HG02642 (cell line): Measurements from ENCODE around the gene PACSIN2.
A peak's percentile ranks its signal among the peaks of the same experiment; 100 is the strongest.
"Not testable (repeated sequence)": the region's sequence is repeated elsewhere in the genome, so short reads cannot be mapped to it uniquely, and the experiment has no call there.

Source experiments
- ATAC-seq: cut with Tn5 transposase; IDR thresholded peaks from one replicate; pipeline ENCODE4 v1.9.1; 2021; ENCODE audit warnings: mild to moderate bottlenecking; ENCODE audit not compliant: unreplicated experiment, poor library complexity

Gene PACSIN2

DNA sequence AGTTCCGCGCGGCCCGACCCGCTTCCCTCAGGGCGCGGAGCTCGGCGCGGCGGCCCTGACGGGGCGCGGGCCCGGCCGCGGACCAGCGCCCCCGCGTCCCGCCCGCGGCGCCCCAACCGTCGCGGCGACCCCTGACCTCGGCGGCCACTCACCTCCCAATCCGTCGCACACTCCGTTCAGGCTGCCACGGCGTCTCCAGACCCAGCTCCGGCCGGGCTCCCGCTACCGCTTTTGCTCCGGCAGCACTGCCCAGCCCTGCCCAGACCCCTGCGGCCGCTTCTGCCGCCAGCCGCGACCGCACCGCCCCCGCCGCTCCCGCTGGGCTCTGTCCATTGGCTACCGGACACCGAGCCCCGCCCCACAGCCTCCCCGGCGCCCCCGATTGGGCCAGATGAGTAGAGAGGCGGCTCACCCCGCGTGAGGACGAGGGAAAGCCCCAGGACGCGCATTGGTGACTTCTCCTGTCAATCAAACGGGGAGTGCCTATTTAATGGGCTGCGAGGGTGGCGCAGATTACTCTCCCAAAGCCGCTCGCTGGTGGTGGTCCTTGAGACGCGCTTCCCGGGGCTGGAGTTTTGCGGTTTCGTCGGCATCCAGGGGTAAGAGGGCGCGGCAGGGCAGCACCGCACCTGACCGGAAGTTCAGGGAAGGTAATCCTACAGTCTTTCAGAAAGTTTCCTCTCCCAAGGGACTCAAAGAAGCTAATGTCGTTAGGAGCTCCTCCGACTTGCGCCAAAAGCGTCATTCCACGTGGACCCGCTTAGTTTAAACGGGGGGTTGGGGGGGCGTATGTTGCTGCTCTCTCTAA is at the start of gene PACSIN2:
Gene PACSIN2 (minus strand): TSS at position 281 of the 808 bp plus-strand sequence. CDS start 103,069 bp downstream, outside the sequence.
- peak; percentile 96 for ATAC-seq

DNA sequence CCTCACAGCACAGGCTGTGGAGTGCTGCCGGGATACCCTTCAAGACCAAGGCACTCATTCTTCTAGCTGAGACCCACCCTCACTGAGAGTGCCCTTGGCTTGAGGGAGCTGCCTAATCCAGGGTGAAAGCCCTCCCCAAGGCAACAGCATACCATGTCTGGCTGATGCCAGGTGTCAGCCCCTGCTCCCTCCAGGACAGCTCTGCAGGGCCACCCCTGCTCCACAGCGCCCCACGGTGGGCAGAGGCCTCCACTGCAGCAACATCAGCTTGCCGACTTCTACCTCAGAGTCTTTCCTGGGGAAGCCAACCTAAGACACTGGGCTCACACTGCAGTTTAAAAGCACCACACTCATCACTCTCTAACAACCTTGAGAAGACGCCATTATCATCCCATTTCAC is 45.2 kb upstream of the PACSIN2 start:
- no peak for ATAC-seq

GRCh38 chr22:43057641-43058040 is 42.7 kb upstream of the PACSIN2 start:
- no peak for ATAC-seq

DNA sequence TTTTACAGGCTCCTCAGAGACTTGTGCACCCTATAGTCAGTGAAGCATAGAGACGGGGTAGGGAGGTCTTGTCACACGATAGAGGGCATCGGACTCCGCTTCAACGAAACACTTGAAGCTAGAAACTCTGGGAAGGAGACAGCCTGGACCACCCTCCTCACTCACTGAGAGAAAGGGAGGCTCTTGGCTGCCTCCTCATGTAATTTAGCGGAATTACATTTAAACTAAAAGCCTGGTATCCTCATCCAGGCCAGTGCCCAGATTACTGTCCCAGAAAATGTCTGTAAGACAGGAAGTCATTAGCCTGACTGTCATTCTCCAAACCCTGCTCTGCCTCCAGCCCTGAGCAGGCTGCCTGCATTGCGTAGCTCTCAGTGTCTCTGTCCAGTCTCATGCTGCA is 38.2 kb upstream of the PACSIN2 start:
- ATAC-seq: no peak

GRCh38 chr22:43050995-43051394 is 36.0 kb upstream of the PACSIN2 start:
- no peak for ATAC-seq

GRCh38 chr22:43047605-43048004 is 32.7 kb upstream of the PACSIN2 start:
- no peak for ATAC-seq

GRCh38 chr22:43044290-43044712 is 29.4 kb upstream of the PACSIN2 start:
- ATAC-seq: no peak

DNA sequence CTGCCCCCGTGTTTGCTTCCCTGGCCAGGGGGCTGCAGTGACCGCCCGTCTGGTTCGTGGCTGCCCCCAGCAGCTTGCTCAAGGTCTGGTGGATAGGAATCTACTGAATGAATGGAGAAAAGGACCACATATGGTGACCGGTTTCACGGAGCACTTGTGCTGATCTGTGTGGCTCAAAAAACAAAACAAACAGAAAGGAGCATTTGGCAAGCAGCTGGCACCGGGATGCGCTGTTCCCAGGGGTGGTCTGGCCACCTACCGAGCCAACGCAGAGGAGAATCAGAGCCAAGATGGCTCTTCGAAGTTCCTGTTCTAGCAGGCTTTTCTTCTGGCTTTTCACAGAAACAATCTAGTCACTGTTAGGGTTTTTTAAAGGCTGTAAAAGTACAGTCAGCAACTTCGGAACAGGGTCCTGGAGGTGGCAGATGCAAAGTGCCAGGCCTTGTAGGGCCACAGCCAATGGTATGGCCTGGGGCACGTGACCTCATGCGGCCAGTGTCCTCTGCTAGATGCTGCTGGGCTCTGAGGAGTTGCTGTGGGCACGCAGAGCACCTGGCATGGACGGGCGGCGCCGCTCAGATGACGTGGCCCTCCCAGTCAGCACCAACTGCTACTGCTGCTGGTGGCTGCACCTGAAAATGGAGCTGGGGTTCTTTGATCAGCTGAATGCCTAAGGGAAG is 27.3 kb upstream of the PACSIN2 start:
- ATAC-seq: no peak

- no peak for ATAC-seq
These were observed 24.9 kb upstream of the PACSIN2 start for GRCh38 chr22:43039800-43040199.

GRCh38 chr22:43038325-43038724 is 23.4 kb upstream of the PACSIN2 start:
- no peak for ATAC-seq

- no peak for ATAC-seq
These were observed 21.4 kb upstream of the PACSIN2 start for GRCh38 chr22:43036282-43036829.

- ATAC-seq: no peak
These were observed 20.3 kb upstream of the PACSIN2 start for GRCh38 chr22:43035250-43035649.

DNA sequence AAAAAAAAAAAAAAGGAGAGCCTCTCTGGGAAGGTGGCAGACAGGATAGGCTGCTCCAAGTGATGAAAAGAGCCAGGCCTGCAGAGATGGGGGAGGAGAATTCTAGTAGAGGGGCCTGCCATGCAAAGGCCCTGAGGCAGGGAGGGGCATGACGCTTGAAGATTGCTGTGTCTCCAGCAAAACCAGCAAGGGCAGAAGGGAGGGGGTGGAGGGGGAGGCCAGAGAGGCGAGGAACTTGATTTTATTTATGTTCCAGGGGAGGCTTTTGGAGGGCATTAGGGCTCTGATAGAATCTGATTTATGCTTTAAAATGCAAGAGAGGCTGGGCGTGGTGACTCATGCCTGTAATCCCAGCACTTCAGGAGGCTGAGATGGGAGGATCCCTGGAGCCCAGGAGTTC is 16.7 kb upstream of the PACSIN2 start:
- no peak for ATAC-seq

- ATAC-seq: no peak
These were observed 3.7 kb upstream of the PACSIN2 start for GRCh38 chr22:43018615-43019014.

GRCh38 chr22:43017525-43018460 is 2.8 kb upstream of the PACSIN2 start:
- ATAC-seq: no peak

- ATAC-seq: not testable (repeated sequence)
These were observed 1.2 kb upstream of the PACSIN2 start for GRCh38 chr22:43016150-43016549.

DNA sequence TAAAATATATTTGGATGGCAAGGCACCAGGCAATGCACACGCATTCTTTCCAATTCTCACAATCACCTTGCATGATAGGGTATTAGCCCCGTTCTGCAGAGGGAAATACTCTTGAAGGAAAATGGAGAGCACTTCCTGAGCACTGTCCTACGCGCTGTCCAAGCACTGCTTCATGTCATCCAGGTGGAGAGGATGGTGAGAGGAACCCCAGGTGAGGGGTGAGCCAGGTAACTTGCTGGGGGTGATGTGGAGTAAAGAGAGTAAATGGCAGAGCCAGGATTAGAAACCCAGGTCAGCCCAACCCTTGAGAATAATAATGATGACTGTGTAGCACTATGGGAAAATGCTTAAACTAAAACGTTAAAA is 711 bp upstream of the PACSIN2 start:
- no peak for ATAC-seq

DNA sequence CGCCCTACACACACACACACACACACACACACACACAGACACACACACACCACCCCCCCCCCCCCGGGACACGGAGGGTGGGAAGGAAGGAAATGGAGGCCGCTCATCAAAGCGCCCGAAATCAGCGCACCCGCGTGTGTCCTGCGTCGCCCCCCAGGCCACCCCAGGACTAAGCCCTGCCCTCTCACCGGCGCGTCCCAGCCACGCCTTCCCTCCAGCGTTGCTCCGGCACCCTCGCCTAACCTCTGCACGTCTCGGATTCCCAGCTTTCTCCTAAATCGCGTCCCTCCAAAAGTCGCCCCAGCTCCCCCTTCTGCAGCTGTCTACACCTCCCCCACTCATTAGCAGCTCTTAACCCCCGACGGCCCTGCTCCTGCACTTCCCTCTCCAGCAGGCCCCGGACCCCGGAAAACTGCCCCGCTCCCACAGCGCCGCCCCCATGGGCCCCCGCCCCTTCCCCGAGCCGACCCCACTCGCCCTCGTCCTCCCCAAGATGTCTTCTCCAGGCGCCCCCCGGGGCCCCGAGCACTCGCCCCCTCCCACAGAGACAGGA is 557 bp downstream of the PACSIN2 start:
- peak; percentile 24 for ATAC-seq

GRCh38 chr22:43013355-43014315 is 1.3 kb downstream of the PACSIN2 start:
- peak; percentile 1 for ATAC-seq
